Ovary (tissue), 9 donors: ENCODE data around the gene PDE5A. TPM values are rescaled to one million over a fixed set of nuclear protein-coding genes. Genes with fewer than 3 reads are reported as not detected.

Source experiments
- DNase-seq, 5 donors: peaks; one replicate each; pipeline ENCODE4 v3.0.0-alpha.2; 2019 to 2020
- H3K27ac ChIP-seq, 2 donors: fragments of 200-600 bp; one replicate each; pipeline versions ENCODE4 v1.5.1 to v1.8.0; 2019 to 2022
- H3K27me3 ChIP-seq: fragments of 200-600 bp; one replicate; pipeline ENCODE4 v1.8.0; 2022
- H3K36me3 ChIP-seq: fragments of 200-600 bp; sonication (generic); one replicate; pipeline ENCODE4 v1.5.1; 2019
- H3K4me1 ChIP-seq: one replicate; pipeline ENCODE4 v1.8.1; 2013; ENCODE audit warnings: mild to moderate bottlenecking, moderate library complexity; ENCODE audit not compliant: insufficient read depth
- H3K4me3 ChIP-seq: fragments of 200-600 bp; sonication (generic); one replicate; pipeline ENCODE4 v1.5.1; 2017
- H3K9me3 ChIP-seq, 2 donors: fragments of 200-600 bp in 1 of 2; sonication (generic) in 1 of 2; one replicate each; pipeline versions ENCODE4 v1.5.1 to v1.8.1; 2013 to 2019; ENCODE audit warnings: mild to moderate bottlenecking in 1 of 2, moderate library complexity in 1 of 2
- CTCF ChIP-seq, 3 donors: fragments of 450-650 bp in 2 of 3; fragments of 200-600 bp in 1 of 3; IDR thresholded peaks; one replicate each; pipeline versions ENCODE4 v1.5.1 to v1.8.0; 2016 to 2022; ENCODE audit warnings: antibody characterized with exemption in 3 of 3, mild to moderate bottlenecking in 1 of 3
- EP300 ChIP-seq: sonication (generic); formaldehyde crosslinking; IDR thresholded peaks from one replicate; pipeline ENCODE4 v1.6.1; 2017; ENCODE audit warnings: antibody characterized with exemption
- POLR2A ChIP-seq: fragments of 450-650 bp; IDR thresholded peaks from one replicate; pipeline ENCODE4 v1.6.1; 2017; ENCODE audit warnings: antibody characterized with exemption, mild to moderate bottlenecking, moderate library complexity
- WGBS, 3 donors: extraction: QIAGEN DNeasy Blood & Tissue Kit in 1 of 3; methylation state at CpG; one replicate each; pipeline versions ENCODE4 v1.1.5 to v1.1.7; 2013 to 2017; 5-methylcytosine and 5-hydroxymethylcytosine counted together
- intact Hi-C, 4 donors: fragments of 100-400 bp; cut with DNase I; formaldehyde crosslinking; loops; one replicate each; pipeline versions ENCODE4 v1.11.0 to v1.15.1; 2022 to 2023
- polyA plus RNA-seq, 2 donors: library from polyadenylated mRNA; stranded (reverse); fragments of 200-250 nt in 1 of 2; fragments of 350-450 nt in 1 of 2; fragmentation: Illumina TruSeq in 1 of 2; extraction: RNeasy Lipid Tissue Mini Kit (QIAGEN cat#74804) in 1 of 2; gene quantifications; one replicate each; pipeline ENCODE4 v1.2.3, GENCODE V29; 2013 to 2014
- total RNA-seq, 7 donors: library from RNA; depleted of rRNA in 2 of 7; stranded (reverse); fragments of >200 nt in 2 of 7; fragmentation: NEBNext Ultra II Directional in 3 of 7; extraction: Animal tissue kit (Norgen Biotek cat#: 25700) in 3 of 7; gene quantifications; one replicate each; pipeline versions ENCODE4 v1.1.0 to v1.2.4, GENCODE V29; 2016 to 2023
- donor health status: DM: no; HTN: no; CAD: no; lungs with moderate emphysema.
- donor health status: DM: no; HTN: no; CAD: no.
- donor health status: Bipolar disorder and iron deficiency.
- donor health status: DM: yes; HTN: yes; CAD: no.
- donor health status: DM: no; HTN: no; CAD: no.
- donor health status: DM: yes; HTN: yes; CAD: no.

Gene PDE5A
- total and polyA plus RNA-seq, 9 donors, result 4.6 to 25.3 (median 9.7) TPM

DNA sequence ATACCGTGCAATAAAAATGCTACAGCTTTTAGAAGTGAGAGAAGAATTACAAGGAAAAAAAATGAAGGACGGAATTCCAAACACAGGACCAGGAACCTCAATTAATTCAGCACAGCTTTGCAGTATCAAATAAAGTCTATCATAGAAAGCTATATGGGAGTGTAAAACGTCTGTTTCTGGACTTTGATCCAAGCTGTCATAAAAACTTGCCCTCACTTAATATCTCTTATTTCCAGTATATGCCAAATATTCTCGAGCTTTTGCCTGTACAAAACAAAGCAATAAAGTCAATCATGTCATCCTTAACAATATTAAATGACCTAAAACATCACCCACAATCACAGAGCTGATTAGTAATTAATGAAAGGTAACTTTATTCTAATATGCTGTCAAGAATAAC, 4.2 kb downstream of the PDE5A start:
- 58 to 63% (median 58%) methylated on average over 4 of the region's 4 CpGs for WGBS, 3 donors
- TF ChIP-seq POLR2A (no peak), CTCF (IDR thresholded peaks at IDR 0.05) (no peak), EP300 (no peak)
- Histone ChIP-seq H3K4me1 (peaks cover 2% of the 10 kb centered on the region), H3K27ac (no peak overlapping the region), H3K36me3 (no peaks in the 10 kb centered on the region), H3K27me3 (no peaks in the 10 kb centered on the region), H3K9me3 (no peaks in the 10 kb centered on the region), H3K4me3 (no peak overlapping the region)
- intact Hi-C loops, result loop anchor here in 2 of 4 donors (10.0 kb wide), 2 partner anchors 60 to 420 kb away; no protein-coding TSS in a partner anchor
- no peak for DNase-seq

DNA sequence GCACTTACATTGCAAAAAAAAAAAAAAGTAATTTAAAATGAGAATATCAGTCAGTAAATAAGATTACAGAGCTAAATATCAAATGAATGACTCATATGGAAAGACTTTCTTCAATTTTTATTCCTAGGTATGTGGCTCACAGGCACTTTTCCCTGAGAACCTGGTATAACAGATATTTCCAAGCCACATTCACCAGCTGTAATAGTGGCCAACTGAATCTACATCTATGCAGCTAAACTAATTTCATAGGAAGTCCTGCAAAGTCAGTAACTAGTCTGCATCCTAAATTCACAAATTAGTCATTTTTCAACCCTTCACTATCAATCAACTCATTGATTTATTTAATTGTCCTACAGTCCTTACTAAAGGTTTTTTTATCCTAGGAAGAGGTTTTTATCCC, 5.6 kb downstream of the PDE5A start:
- Histone ChIP-seq H3K4me1 (peaks cover 2% of the 10 kb centered on the region), H3K27ac (no peak overlapping the region), H3K36me3 (no peaks in the 10 kb centered on the region), H3K4me3 (no peak overlapping the region), H3K9me3 (no peaks in the 10 kb centered on the region), H3K27me3 (no peaks in the 10 kb centered on the region)
- TF ChIP-seq POLR2A (no peak), EP300 (no peak), CTCF (IDR thresholded peaks at IDR 0.05) (no peak)
- no peak for DNase-seq
- intact Hi-C loops, result loop anchor here in 2 of 4 donors (10.0 kb wide), 2 partner anchors 58 to 422 kb away; no protein-coding TSS in a partner anchor

GRCh38 chr4:119615068-119615719, 13.4 kb downstream of the PDE5A start:
- H3K27me3 ChIP-seq, result no peaks in the 10 kb centered on the region
- TF ChIP-seq CTCF (IDR thresholded peaks at IDR 0.05), result no peak
- no peak for TF ChIP-seq POLR2A
- no peak for TF ChIP-seq EP300
- no peak for DNase-seq
- H3K9me3 ChIP-seq, result no peaks in the 10 kb centered on the region
- H3K4me3 ChIP-seq, result no peak overlapping the region
- intact Hi-C loops, result no loop called here
- no peaks in the 10 kb centered on the region for H3K4me1 ChIP-seq
- H3K36me3 ChIP-seq, result no peaks in the 10 kb centered on the region
- H3K27ac ChIP-seq, result no peak overlapping the region

DNA sequence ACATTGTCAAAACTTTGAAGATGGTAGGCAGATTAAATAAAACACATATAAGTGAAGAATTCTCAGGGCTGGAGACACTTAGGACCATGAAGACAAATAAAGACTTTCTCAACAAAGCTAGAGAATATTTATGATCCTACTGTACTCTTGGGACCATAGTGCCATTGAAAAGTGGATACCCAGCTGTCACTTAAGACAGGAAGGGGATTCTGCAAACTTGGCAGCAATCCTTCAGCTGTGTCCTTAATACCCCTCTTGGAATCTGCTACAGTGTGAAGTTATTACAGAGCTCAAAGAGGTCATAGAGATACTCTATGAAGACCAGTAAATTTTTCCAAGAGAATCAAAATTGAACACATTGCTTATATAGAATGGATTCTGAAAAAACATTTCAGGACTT, 24.3 kb downstream of the PDE5A start:
- intact Hi-C loops, result no loop called here
- TF ChIP-seq EP300 (no peak), CTCF (IDR thresholded peaks at IDR 0.05) (no peak), POLR2A (no peak)
- Histone ChIP-seq H3K9me3 (no peaks in the 10 kb centered on the region), H3K4me3 (no peak overlapping the region), H3K27ac (no peak overlapping the region), H3K27me3 (no peaks in the 10 kb centered on the region), H3K36me3 (no peaks in the 10 kb centered on the region), H3K4me1 (no peaks in the 10 kb centered on the region)
- no peak for DNase-seq
